Panc1 (cell line): ENCODE data around the gene ATF2. TPM values are rescaled to one million over a fixed set of nuclear protein-coding genes. Genes with fewer than 3 reads are reported as not detected.

Source experiments
- ATAC-seq: fragments of 200-7000 bp; cut with Tn5 transposase; 2 replicates; pipeline ENCODE4 v1.9.1; 2020; ENCODE audit warnings: mild to moderate bottlenecking, moderate library complexity
- BruUV-seq: library from RNA; stranded (reverse); fragments of 400-500 nt; replicated peaks from 2 replicates; lab custom pipeline; 2021; lab: Mats Ljungman, UMichigan
- CTCF ChIA-PET: fragments of 300-600 bp; sonication (Branson Sonifier 250); formaldehyde crosslinking; loops from one replicate; lab custom pipeline; 2022; ENCODE audit warnings: antibody characterized with exemption; lab: Charles Lee
- POLR2A ChIA-PET: fragments of 300-600 bp; sonication (Branson Sonifier 250); formaldehyde crosslinking; loops from one replicate; lab custom pipeline; 2022; ENCODE audit warnings: antibody characterized with exemption; lab: Charles Lee
- DNase-seq: peaks from one replicate; pipeline ENCODE4 v3.0.0-alpha.2; 2010; ENCODE audit warnings: low read depth, low spot score
- H3K27ac ChIP-seq: 2 replicates; pipeline ENCODE4 v1.5.1; 2011; ENCODE audit warnings: mild to moderate bottlenecking, low read length, inconsistent platforms
- H3K27me3 ChIP-seq: fragments of 200-500 bp; sonication (Bioruptor generic); 2 replicates; pipeline ENCODE4 v1.6.0; 2014; ENCODE audit warnings: low read length, inconsistent platforms; ENCODE audit not compliant: control insufficient read depth, insufficient read depth
- H3K36me3 ChIP-seq: fragments of 200-500 bp; sonication (Bioruptor generic); 2 replicates; pipeline ENCODE4 v1.5.1; 2014; ENCODE audit warnings: inconsistent platforms, mild to moderate bottlenecking, low read length, moderate library complexity; ENCODE audit not compliant: control insufficient read depth, insufficient read depth
- H3K4me1 ChIP-seq: 2 replicates; pipeline ENCODE4 v1.5.1; 2011; ENCODE audit warnings: inconsistent platforms, mild to moderate bottlenecking, low read length, moderate library complexity; ENCODE audit not compliant: control insufficient read depth, insufficient read depth
- H3K4me3 ChIP-seq, 2 experiments: 2 replicates each; pipeline ENCODE4 v1.5.1; 2011 to 2012; ENCODE audit warnings: low read depth in 2 of 2, low read length in 2 of 2, mild to moderate bottlenecking in 2 of 2, inconsistent platforms in 1 of 2, moderate library complexity in 1 of 2
- H3K9me3 ChIP-seq: fragments of 200-500 bp; sonication (Bioruptor generic); 2 replicates; pipeline ENCODE4 v1.5.1; 2014; ENCODE audit warnings: low read depth, mild to moderate bottlenecking, inconsistent platforms, low read length, moderate library complexity; ENCODE audit not compliant: control insufficient read depth, insufficient read depth
- POLR2AphosphoS5 ChIP-seq: IDR thresholded peaks from 2 replicates; pipeline ENCODE4 v1.6.1; 2012; ENCODE audit warnings: mild to moderate bottlenecking, low read depth, low read length, moderate library complexity
- SIN3A ChIP-seq: IDR thresholded peaks from 2 replicates; pipeline ENCODE4 v1.6.1; 2012; ENCODE audit warnings: low read depth, mild to moderate bottlenecking, low read length, moderate library complexity, borderline replicate concordance; ENCODE audit not compliant: insufficient read depth
- TCF7L2 ChIP-seq: IDR thresholded peaks from 2 replicates; pipeline ENCODE4 v1.6.1; 2011; ENCODE audit warnings: mild to moderate bottlenecking, low read depth, low read length, inconsistent platforms
- in situ Hi-C: cut with HindIII; loops from 2 replicates; pipeline ENCODE4 v1.10.0; 2016; ENCODE audit warnings: low sequenced_read_pairs, low pct_unique_long_range_greater_than_20kb
- intact Hi-C: fragments of 100-400 bp; cut with micrococcal nuclease; formaldehyde crosslinking; loops from one replicate; pipeline ENCODE4 v1.10.0; 2022; ENCODE audit not compliant: unreplicated experiment
- total RNA-seq: library from RNA; stranded (reverse); gene quantifications from one replicate; pipeline ENCODE4 v1.2.1, GENCODE V29; 2021; ENCODE audit not compliant: unreplicated experiment
- TF ChIP-seq, protein P1 (sequence below), 2 experiments: IDR thresholded peaks; 2 replicates each; pipeline ENCODE4 v1.6.1; 2011 to 2012; ENCODE audit warnings: low read depth in 2 of 2, control low read depth in 1 of 2, low read length in 1 of 2, mild to moderate bottlenecking in 1 of 2, moderate library complexity in 1 of 2; ENCODE audit not compliant: insufficient read depth in 1 of 2
- TF ChIP-seq, protein P2 (sequence below): fragments of 450-650 bp; IDR thresholded peaks from 2 replicates; pipeline ENCODE4 v1.5.1; 2017; ENCODE audit warnings: mild to moderate bottlenecking

Gene ATF2
- total RNA-seq, 1 experiment from 2014 or later: 61.8 TPM

DNA sequence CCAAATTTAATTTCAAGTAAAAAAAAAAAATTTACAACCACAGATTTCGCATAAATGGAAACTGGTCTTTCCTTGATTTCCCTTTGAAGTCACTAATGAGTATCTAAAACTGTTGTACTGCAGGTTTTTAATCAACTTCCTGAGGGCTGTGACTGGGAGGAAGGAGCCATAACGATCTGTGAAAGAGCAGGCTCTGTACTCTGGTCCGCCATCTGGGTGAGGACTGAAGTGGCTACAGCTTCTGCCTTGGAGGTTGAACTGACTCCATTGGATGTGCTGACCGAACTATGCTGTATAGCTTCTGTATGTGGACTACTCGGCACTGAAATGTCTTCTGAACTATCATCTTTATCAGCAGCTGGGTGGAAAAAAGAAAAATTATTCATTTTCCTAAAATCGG is 93.5 kb downstream of the ATF2 start:
- Histone ChIP-seq H3K4me1 (no peaks in the 10 kb centered on the region), H3K4me3 (no peak overlapping the region), H3K27me3 (no peaks in the 10 kb centered on the region), H3K9me3 (no peaks in the 10 kb centered on the region), H3K36me3 (peaks cover 26% of the 10 kb centered on the region), H3K27ac (no peak overlapping the region)
- no peak for TF ChIP-seq TCF7L2
- no peak for TF ChIP-seq SIN3A
- no peak for TF ChIP-seq POLR2AphosphoS5
- CTCF ChIA-PET: interaction anchor here (0.7 kb wide), 1 partner anchor 361 kb away, joined by 3 read pairs; no protein-coding TSS in a partner anchor
- BruUV-seq: no TSS peak
- ATAC-seq: no peak
- DNase-seq: no peak
- POLR2A ChIA-PET: no interaction called here
- intact Hi-C loops (no loop called here), in situ Hi-C loops (no loop called here)

- Histone ChIP-seq H3K27me3 (no peaks in the 10 kb centered on the region), H3K27ac (no peak overlapping the region), H3K9me3 (no peaks in the 10 kb centered on the region), H3K4me3 (no peak overlapping the region), H3K4me1 (no peaks in the 10 kb centered on the region), H3K36me3 (peaks cover 2% of the 10 kb centered on the region; the same call in 1 of the 2 replicates)
- POLR2A ChIA-PET: no interaction called here
- BruUV-seq: no TSS peak
- CTCF ChIA-PET: no interaction called here
- no peak for DNase-seq
- no peak for ATAC-seq
- TF ChIP-seq, protein P1, sequence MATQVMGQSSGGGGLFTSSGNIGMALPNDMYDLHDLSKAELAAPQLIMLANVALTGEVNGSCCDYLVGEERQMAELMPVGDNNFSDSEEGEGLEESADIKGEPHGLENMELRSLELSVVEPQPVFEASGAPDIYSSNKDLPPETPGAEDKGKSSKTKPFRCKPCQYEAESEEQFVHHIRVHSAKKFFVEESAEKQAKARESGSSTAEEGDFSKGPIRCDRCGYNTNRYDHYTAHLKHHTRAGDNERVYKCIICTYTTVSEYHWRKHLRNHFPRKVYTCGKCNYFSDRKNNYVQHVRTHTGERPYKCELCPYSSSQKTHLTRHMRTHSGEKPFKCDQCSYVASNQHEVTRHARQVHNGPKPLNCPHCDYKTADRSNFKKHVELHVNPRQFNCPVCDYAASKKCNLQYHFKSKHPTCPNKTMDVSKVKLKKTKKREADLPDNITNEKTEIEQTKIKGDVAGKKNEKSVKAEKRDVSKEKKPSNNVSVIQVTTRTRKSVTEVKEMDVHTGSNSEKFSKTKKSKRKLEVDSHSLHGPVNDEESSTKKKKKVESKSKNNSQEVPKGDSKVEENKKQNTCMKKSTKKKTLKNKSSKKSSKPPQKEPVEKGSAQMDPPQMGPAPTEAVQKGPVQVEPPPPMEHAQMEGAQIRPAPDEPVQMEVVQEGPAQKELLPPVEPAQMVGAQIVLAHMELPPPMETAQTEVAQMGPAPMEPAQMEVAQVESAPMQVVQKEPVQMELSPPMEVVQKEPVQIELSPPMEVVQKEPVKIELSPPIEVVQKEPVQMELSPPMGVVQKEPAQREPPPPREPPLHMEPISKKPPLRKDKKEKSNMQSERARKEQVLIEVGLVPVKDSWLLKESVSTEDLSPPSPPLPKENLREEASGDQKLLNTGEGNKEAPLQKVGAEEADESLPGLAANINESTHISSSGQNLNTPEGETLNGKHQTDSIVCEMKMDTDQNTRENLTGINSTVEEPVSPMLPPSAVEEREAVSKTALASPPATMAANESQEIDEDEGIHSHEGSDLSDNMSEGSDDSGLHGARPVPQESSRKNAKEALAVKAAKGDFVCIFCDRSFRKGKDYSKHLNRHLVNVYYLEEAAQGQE (IDR thresholded peaks at IDR 0.05; ENCODE audit: insufficient read depth in 1 of 2, low read depth in 2 of 2, low read length in 1 of 2): no peak
- in situ Hi-C loops (no loop called here), intact Hi-C loops (no loop called here)
Measured at GRCh38 chr2:175068534-175068933, 99.5 kb downstream of the ATF2 start.

GRCh38 chr2:175066411-175066810 is 101.6 kb downstream of the ATF2 start:
- intact Hi-C loops: no loop called here
- H3K36me3 ChIP-seq: no peaks in the 10 kb centered on the region
- H3K4me3 ChIP-seq: no peak overlapping the region
- H3K27me3 ChIP-seq: no peaks in the 10 kb centered on the region
- no peaks in the 10 kb centered on the region for H3K9me3 ChIP-seq
- H3K4me1 ChIP-seq: no peaks in the 10 kb centered on the region
- TF ChIP-seq POLR2AphosphoS5: no peak
- TF ChIP-seq, protein P1 (IDR thresholded peaks at IDR 0.05; ENCODE audit: insufficient read depth in 1 of 2, low read depth in 2 of 2, low read length in 1 of 2): no peak
- TF ChIP-seq TCF7L2: no peak
- no peak for TF ChIP-seq SIN3A
- TF ChIP-seq, protein P2, sequence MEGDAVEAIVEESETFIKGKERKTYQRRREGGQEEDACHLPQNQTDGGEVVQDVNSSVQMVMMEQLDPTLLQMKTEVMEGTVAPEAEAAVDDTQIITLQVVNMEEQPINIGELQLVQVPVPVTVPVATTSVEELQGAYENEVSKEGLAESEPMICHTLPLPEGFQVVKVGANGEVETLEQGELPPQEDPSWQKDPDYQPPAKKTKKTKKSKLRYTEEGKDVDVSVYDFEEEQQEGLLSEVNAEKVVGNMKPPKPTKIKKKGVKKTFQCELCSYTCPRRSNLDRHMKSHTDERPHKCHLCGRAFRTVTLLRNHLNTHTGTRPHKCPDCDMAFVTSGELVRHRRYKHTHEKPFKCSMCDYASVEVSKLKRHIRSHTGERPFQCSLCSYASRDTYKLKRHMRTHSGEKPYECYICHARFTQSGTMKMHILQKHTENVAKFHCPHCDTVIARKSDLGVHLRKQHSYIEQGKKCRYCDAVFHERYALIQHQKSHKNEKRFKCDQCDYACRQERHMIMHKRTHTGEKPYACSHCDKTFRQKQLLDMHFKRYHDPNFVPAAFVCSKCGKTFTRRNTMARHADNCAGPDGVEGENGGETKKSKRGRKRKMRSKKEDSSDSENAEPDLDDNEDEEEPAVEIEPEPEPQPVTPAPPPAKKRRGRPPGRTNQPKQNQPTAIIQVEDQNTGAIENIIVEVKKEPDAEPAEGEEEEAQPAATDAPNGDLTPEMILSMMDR: no peak
- no peak overlapping the region for H3K27ac ChIP-seq
- BruUV-seq: no TSS peak
- in situ Hi-C loops: no loop called here
- ChIA-PET POLR2A (no interaction called here), CTCF (no interaction called here)
- ATAC-seq: no peak
- DNase-seq: no peak
